H9 (cell line): Measurements from ENCODE around the gene BTBD17. TPM values are rescaled to one million over a fixed set of nuclear protein-coding genes. Genes with fewer than 3 reads are reported as not detected.

Source experiments
- DNase-seq: peaks from one replicate; pipeline ENCODE4 v3.0.0-alpha.2; 2017
- H2AFZ ChIP-seq: one replicate; pipeline ENCODE4 v1.6.1; 2013; ENCODE audit warnings: mild to moderate bottlenecking, low read length, control low read depth, moderate library complexity
- H2AK5ac ChIP-seq: 2 replicates; pipeline ENCODE4 v1.6.1; 2013; ENCODE audit warnings: low read length, control low read depth, mixed read lengths; ENCODE audit not compliant: insufficient read length
- H2BK120ac ChIP-seq: one replicate; pipeline ENCODE4 v1.6.1; 2013; ENCODE audit warnings: low read depth, mild to moderate bottlenecking, low read length, control low read depth, inconsistent platforms; ENCODE audit not compliant: poor library complexity, severe bottlenecking
- H2BK12ac ChIP-seq: 2 replicates; pipeline ENCODE4 v1.6.1; 2013; ENCODE audit warnings: low read length, control low read depth, mixed read lengths, low read depth; ENCODE audit not compliant: insufficient read length
- H2BK15ac ChIP-seq: 2 replicates; pipeline ENCODE4 v1.6.1; 2013; ENCODE audit warnings: low read depth, low read length, control low read depth
- H2BK20ac ChIP-seq: one replicate; pipeline ENCODE4 v1.6.1; 2013; ENCODE audit warnings: low read depth, mild to moderate bottlenecking, low read length, control low read depth, inconsistent platforms; ENCODE audit not compliant: poor library complexity, severe bottlenecking
- H2BK5ac ChIP-seq: 2 replicates; pipeline ENCODE4 v1.6.1; 2013; ENCODE audit warnings: low read length, control low read depth, mixed read lengths; ENCODE audit not compliant: insufficient read length
- H3K14ac ChIP-seq: 2 replicates; pipeline ENCODE4 v1.6.1; 2013; ENCODE audit warnings: low read length, control low read depth; ENCODE audit not compliant: insufficient read depth
- H3K18ac ChIP-seq: 2 replicates; pipeline ENCODE4 v1.6.1; 2013; ENCODE audit warnings: low read depth, mild to moderate bottlenecking, mixed read lengths, low read length, control low read depth; ENCODE audit not compliant: insufficient read length
- H3K23ac ChIP-seq: 2 replicates; pipeline ENCODE4 v1.6.1; 2013; ENCODE audit warnings: low read length, control low read depth, mixed read lengths, low read depth; ENCODE audit not compliant: insufficient read length
- H3K23me2 ChIP-seq: 2 replicates; pipeline ENCODE4 v1.6.1; 2013; ENCODE audit warnings: low read depth, mild to moderate bottlenecking, mixed read lengths, low read length, control low read depth; ENCODE audit not compliant: insufficient read length, poor library complexity, severe bottlenecking
- H3K27ac ChIP-seq: 2 replicates; pipeline ENCODE4 v1.5.1; 2013; ENCODE audit warnings: low read length, control low read depth, mixed read lengths, low read depth; ENCODE audit not compliant: insufficient read length
- H3K27me3 ChIP-seq: 2 replicates; pipeline ENCODE4 v1.6.1; 2013; ENCODE audit warnings: low read length, control low read depth, inconsistent platforms; ENCODE audit not compliant: insufficient read depth
- H3K4ac ChIP-seq: 2 replicates; pipeline ENCODE4 v1.6.1; 2013; ENCODE audit warnings: low read depth, mild to moderate bottlenecking, control low read depth, inconsistent platforms, low read length, moderate library complexity
- H3K4me1 ChIP-seq: 2 replicates; pipeline ENCODE4 v1.6.1; 2013; ENCODE audit warnings: low read length, control low read depth, inconsistent platforms; ENCODE audit not compliant: insufficient read depth
- H3K4me2 ChIP-seq: 2 replicates; pipeline ENCODE4 v1.6.1; 2013; ENCODE audit warnings: low read length, control low read depth, mixed read lengths; ENCODE audit not compliant: insufficient read length, insufficient read depth
- H3K56ac ChIP-seq: 2 replicates; pipeline ENCODE4 v1.6.1; 2013; ENCODE audit warnings: low read depth, mild to moderate bottlenecking, mixed read lengths, low read length, control low read depth; ENCODE audit not compliant: insufficient read length
- H3K79me1 ChIP-seq: 2 replicates; pipeline ENCODE4 v1.6.1; 2013; ENCODE audit warnings: low read depth, mild to moderate bottlenecking, moderate library complexity, low read length, control low read depth, inconsistent platforms; ENCODE audit not compliant: insufficient read depth, poor library complexity, severe bottlenecking
- H3K79me2 ChIP-seq: 2 replicates; pipeline ENCODE4 v1.6.1; 2013; ENCODE audit warnings: low read length, control low read depth, inconsistent platforms; ENCODE audit not compliant: insufficient read depth
- H3K9ac ChIP-seq: 2 replicates; pipeline ENCODE4 v1.6.1; 2013; ENCODE audit warnings: low read length, control low read depth, mixed read lengths; ENCODE audit not compliant: insufficient read length; ENCODE audit errors: extremely low read depth
- H3K9me3 ChIP-seq: one replicate; pipeline ENCODE4 v1.6.1; 2013; ENCODE audit warnings: low read depth, low read length, inconsistent platforms; ENCODE audit not compliant: control insufficient read depth
- H3T11ph ChIP-seq: one replicate; pipeline ENCODE4 v1.6.1; 2013; ENCODE audit warnings: mild to moderate bottlenecking, low read length, control low read depth, inconsistent platforms
- H4K20me1 ChIP-seq: one replicate; pipeline ENCODE4 v1.6.1; 2013; ENCODE audit not compliant: control insufficient read depth, insufficient read length, insufficient read depth
- H4K5ac ChIP-seq: 2 replicates; pipeline ENCODE4 v1.6.1; 2013; ENCODE audit warnings: low read depth, mild to moderate bottlenecking, mixed read lengths, low read length, control low read depth; ENCODE audit not compliant: insufficient read length
- H4K8ac ChIP-seq: replicated peaks from 2 replicates; pipeline ENCODE4 v1.6.1; 2013; ENCODE audit warnings: low read length, control low read depth, mixed read lengths, low read depth; ENCODE audit not compliant: insufficient read length
- H4K91ac ChIP-seq: 2 replicates; pipeline ENCODE4 v1.6.1; 2013; ENCODE audit warnings: low read depth, mild to moderate bottlenecking, moderate library complexity, mixed read lengths, low read length, control low read depth; ENCODE audit not compliant: insufficient read length
- H3K27ac Mint-ChIP-seq, 3 experiments: 2 replicates in 2 of 3; 3 replicates in 1 of 3; pipeline ENCODE4 v1.8.0; 2020 to 2021; ENCODE audit warnings: mixed read lengths in 3 of 3, mild to moderate bottlenecking in 1 of 3, moderate library complexity in 1 of 3
- H3K27me3 Mint-ChIP-seq: 2 replicates; pipeline ENCODE4 v1.8.0; 2021; ENCODE audit warnings: low read depth, mild to moderate bottlenecking, moderate library complexity, mixed read lengths
- H3K36me3 Mint-ChIP-seq, 3 experiments: 2 replicates in 2 of 3; 3 replicates in 1 of 3; pipeline ENCODE4 v1.8.0; 2020 to 2021; ENCODE audit warnings: low read depth in 3 of 3, mixed read lengths in 3 of 3; ENCODE audit not compliant: insufficient read depth in 1 of 3
- H3K4me1 Mint-ChIP-seq, 2 experiments: 2 replicates each; pipeline ENCODE4 v1.8.0; 2020; ENCODE audit warnings: mixed read lengths in 2 of 2
- H3K4me3 Mint-ChIP-seq, 2 experiments: 2 replicates in 1 of 2; 3 replicates in 1 of 2; pipeline ENCODE4 v1.8.0; 2020 to 2021; ENCODE audit warnings: mild to moderate bottlenecking in 2 of 2, mixed read lengths in 2 of 2, moderate library complexity in 1 of 2
- H3K9me3 Mint-ChIP-seq, 2 experiments: 2 replicates in 1 of 2; 3 replicates in 1 of 2; pipeline ENCODE4 v1.8.0; 2020; ENCODE audit warnings: mild to moderate bottlenecking in 2 of 2, mixed read lengths in 2 of 2, moderate library complexity in 1 of 2
- CTCF ChIP-seq: fragments of 200-600 bp; sonication (generic); conservative IDR thresholded peaks from 3 replicates; pipeline ENCODE4 v1.8.0; 2021; ENCODE audit warnings: antibody characterized with exemption, mild to moderate bottlenecking
- WGBS: extraction: QIAGEN DNeasy Blood & Tissue Kit; methylation state at CpG from one replicate; pipeline ENCODE4 v1.1.7; 2013; ENCODE audit warnings: missing lambda C conversion rate, low lambda C conversion rate, mixed read lengths; ENCODE audit not compliant: insufficient read length; ENCODE audit errors: extremely low coverage; 5-methylcytosine and 5-hydroxymethylcytosine counted together
- total RNA-seq: library from RNA; stranded (reverse); gene quantifications from 2 replicates; pipeline ENCODE4 v1.2.1, GENCODE V29; 2021

BTBD17 gene
- total RNA-seq, 1 experiment from 2014 or later: 0.33 TPM

DNA sequence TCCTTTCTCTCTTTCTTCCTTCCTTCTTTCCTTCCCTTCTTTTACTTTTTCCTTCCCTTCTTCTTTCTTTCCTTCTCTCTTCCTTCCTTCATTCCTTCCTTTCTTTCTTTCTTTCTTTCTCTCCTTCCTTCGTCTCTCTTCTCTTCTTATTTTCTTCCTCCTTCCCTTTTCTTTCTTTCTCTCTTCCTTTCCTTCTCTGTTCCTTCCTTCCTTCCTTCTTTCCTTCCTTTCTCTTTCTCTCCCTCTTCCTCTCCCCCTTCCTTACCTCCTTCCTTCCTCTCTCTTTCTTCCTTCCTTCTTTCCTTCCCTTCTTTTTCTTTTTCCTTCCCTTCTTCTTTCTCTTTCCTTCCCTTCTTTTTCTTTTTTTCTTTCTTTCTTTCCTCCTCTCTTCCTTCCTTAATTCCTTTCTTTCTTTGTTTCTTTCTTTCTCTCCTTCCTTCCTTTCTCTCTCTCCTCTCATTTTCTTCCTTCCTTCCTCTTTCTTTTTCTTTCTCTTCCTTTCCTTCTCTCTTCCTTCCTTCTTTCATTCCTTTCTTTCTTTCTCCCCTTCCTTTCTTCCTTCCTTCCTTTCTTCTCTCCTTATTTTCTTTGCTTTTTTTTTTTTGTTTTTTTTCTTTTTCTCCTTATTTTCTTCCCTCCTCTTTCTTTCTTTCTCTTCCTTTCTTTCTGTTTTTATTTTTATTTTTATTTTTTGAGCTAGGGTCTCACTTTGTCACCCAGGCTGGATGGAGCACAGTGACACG, 28.4 kb upstream of the BTBD17 start:
- no peaks in the 10 kb centered on the region for H3K79me2 ChIP-seq
- H3K79me1 ChIP-seq: no peaks in the 10 kb centered on the region
- Mint-ChIP-seq H3K4me3 (no peak overlapping the region; a peak in 1 of 5 replicates), H3K36me3 (no peaks in the 10 kb centered on the region; a peak in 2 of 7 replicates), H3K27ac (no peak overlapping the region; a peak in 1 of 7 replicates), H3K4me1 (peaks cover 27 to 50% of the 10 kb centered on the region in 2 experiments), H3K9me3 (peaks cover 0 to 4% of the 10 kb centered on the region in 2 experiments; a peak in 1 of 5 replicates), H3K27me3 (peaks cover 18% of the 10 kb centered on the region)
- H3K14ac ChIP-seq: no peak overlapping the region
- H3K4me1 ChIP-seq: no peaks in the 10 kb centered on the region
- H4K5ac ChIP-seq: no peak overlapping the region
- no peak overlapping the region for H2BK5ac ChIP-seq
- no peaks in the 10 kb centered on the region for H4K20me1 ChIP-seq
- no peak overlapping the region for H3K23ac ChIP-seq
- H3K18ac ChIP-seq: no peak overlapping the region
- H2AK5ac ChIP-seq: no peak overlapping the region
- H3K9me3 ChIP-seq: no peaks in the 10 kb centered on the region
- peaks cover 2% of the 10 kb centered on the region for H3K23me2 ChIP-seq
- no peaks in the 10 kb centered on the region for H3K27me3 ChIP-seq
- H2BK120ac ChIP-seq: no peak overlapping the region
- H3K27ac ChIP-seq: no peak overlapping the region
- no peak overlapping the region for H4K91ac ChIP-seq
- no peak overlapping the region for H2BK20ac ChIP-seq
- no peak overlapping the region for H2BK12ac ChIP-seq
- no peak for DNase-seq
- H2AFZ ChIP-seq: no peak overlapping the region
- H3T11ph ChIP-seq: no peak overlapping the region
- no peak overlapping the region for H4K8ac ChIP-seq
- WGBS: no CpG with 5 or more reads among the region's 2 CpGs
- no peak overlapping the region for H3K4ac ChIP-seq
- H3K9ac ChIP-seq: no peak overlapping the region
- H3K4me2 ChIP-seq: no peak overlapping the region
- TF ChIP-seq CTCF: no peak
- no peak overlapping the region for H2BK15ac ChIP-seq
- no peak overlapping the region for H3K56ac ChIP-seq
